Measurements from ENCODE around the gene ORC6.

The ORC6 gene

GRCh38 chr16:46702030-46702429 is 12.6 kb downstream of the ORC6 start:
- FAIRE-seq: no peak

GRCh38 chr16:46706642-46707041 is 17.2 kb downstream of the ORC6 start:
- no peak for FAIRE-seq

GRCh38 chr16:46709469-46710005 is 20.1 kb downstream of the ORC6 start:
- no peak for FAIRE-seq

GRCh38 chr16:46711106-46712058 is 21.9 kb downstream of the ORC6 start:
- no peak for FAIRE-seq

GRCh38 chr16:46712911-46713310 is 23.5 kb downstream of the ORC6 start:
- no peak for FAIRE-seq

- no peak for FAIRE-seq
These were observed 24.2 kb downstream of the ORC6 start for GRCh38 chr16:46713634-46714033.

GRCh38 chr16:46714797-46715591 is 25.5 kb downstream of the ORC6 start:
- no peak for FAIRE-seq

GRCh38 chr16:46715769-46716305 is 26.4 kb downstream of the ORC6 start:
- no peak for FAIRE-seq

- no peak for FAIRE-seq
These were observed 28.2 kb downstream of the ORC6 start for GRCh38 chr16:46717692-46718091.

- no peak for FAIRE-seq
These were observed 28.8 kb downstream of the ORC6 start for GRCh38 chr16:46718214-46718613.

- no peak for FAIRE-seq
These were observed 30.1 kb downstream of the ORC6 start for GRCh38 chr16:46719528-46719927.

- FAIRE-seq: no peak
These were observed 31.2 kb downstream of the ORC6 start for GRCh38 chr16:46720619-46721018.

GRCh38 chr16:46721885-46722284 is 32.4 kb downstream of the ORC6 start:
- no peak for FAIRE-seq

GRCh38 chr16:46727184-46727583 is 37.7 kb downstream of the ORC6 start:
- no peak for FAIRE-seq

GRCh38 chr16:46727630-46728029 is 38.2 kb downstream of the ORC6 start:
- FAIRE-seq: no peak

- FAIRE-seq: no peak
These were observed 39.3 kb downstream of the ORC6 start for GRCh38 chr16:46728806-46729205.

GRCh38 chr16:46729326-46729995 is 40.0 kb downstream of the ORC6 start:
- no peak for FAIRE-seq

GRCh38 chr16:46730126-46730525 is 40.7 kb downstream of the ORC6 start:
- no peak for FAIRE-seq

GRCh38 chr16:46730801-46731690 is 41.6 kb downstream of the ORC6 start:
- no peak for FAIRE-seq

GRCh38 chr16:46731691-46732555 is 42.5 kb downstream of the ORC6 start:
- FAIRE-seq: no peak

- FAIRE-seq: no peak
These were observed 43.1 kb downstream of the ORC6 start for GRCh38 chr16:46732561-46732960.
